ENCODE measurements around the gene HNRNPR.

- TF ChIP-seq POLR2A (IDR thresholded peaks at IDR 0.05; ENCODE audit: low read depth, low read length): no peak
- TF ChIP-seq SPI1 (IDR thresholded peaks at IDR 0.05; ENCODE audit: low read depth, low read length): no peak
- TF ChIP-seq POLR2AphosphoS5 (IDR thresholded peaks at IDR 0.05; ENCODE audit: low read depth, low read length): no peak
- no peak for TF ChIP-seq TAF1 (IDR thresholded peaks at IDR 0.05; ENCODE audit: low read depth, low read length)
- no peak for TF ChIP-seq PAX5 (IDR thresholded peaks at IDR 0.05; ENCODE audit: insufficient read depth, low read length, severe bottlenecking)
Measured at GRCh38 chr1:23354245-23354644, 10.2 kb upstream of the HNRNPR start.

Measured in GM12891 (cell line).